Measurements from ENCODE around the gene APOBR. TPM values are rescaled to one million over a fixed set of nuclear protein-coding genes. Genes with fewer than 3 reads are reported as not detected.
A peak's percentile ranks its signal among the peaks of the same experiment; 100 is the strongest.

Gene APOBR
- total RNA-seq, 2 experiments from 2014 or later, result 23.9 to 26.1 TPM

GRCh38 chr16:28503470-28504259 is 9.2 kb downstream of the APOBR start:
- POLR2A ChIA-PET, result interaction anchor here (0.7 to 1.6 kb wide), 2 partner anchors 10 to 12 kb away, joined by 6 to 7 read pairs; partner anchors contain the start of genes APOBR and CLN3
- Mint-ChIP-seq H3K4me3 (no peak overlapping the region), H3K4me1 (peaks cover 18% of the 10 kb centered on the region)

GRCh38 chr16:28504707-28505404 is 10.4 kb downstream of the APOBR start:
- DNase-seq, result no peak
- no peaks in the 10 kb centered on the region for H3K9me3 Mint-ChIP-seq
- POLR2A ChIA-PET, result no interaction called here
- H3K4me1 Mint-ChIP-seq, result peaks cover 16% of the 10 kb centered on the region
- H3K4me3 Mint-ChIP-seq, result no peak overlapping the region
- no peaks in the 10 kb centered on the region for H3K36me3 Mint-ChIP-seq
- ATAC-seq (ENCODE audit: low read depth), result no peak
- H3K27me3 Mint-ChIP-seq, result no peaks in the 10 kb centered on the region
- no peak overlapping the region for H3K27ac Mint-ChIP-seq

More at GRCh38 chr16:28503470-28504259, 9.2 kb downstream of the APOBR start:
- Mint-ChIP-seq H3K36me3 (peaks cover 4% of the 10 kb centered on the region), H3K9me3 (no peaks in the 10 kb centered on the region), H3K27me3 (no peaks in the 10 kb centered on the region), H3K27ac (no peak overlapping the region)
- ATAC-seq (ENCODE audit: low read depth) (no peak), DNase-seq (no peak)

- H3K9me3 Mint-ChIP-seq, result no peaks in the 10 kb centered on the region
- DNase-seq, result no peak
- POLR2A ChIA-PET, result no interaction called here
- H3K4me1 Mint-ChIP-seq, result peaks cover 15% of the 10 kb centered on the region
- ATAC-seq (ENCODE audit: low read depth), result no peak
- H3K4me3 Mint-ChIP-seq, result no peak overlapping the region
- H3K36me3 Mint-ChIP-seq, result no peaks in the 10 kb centered on the region
- no peaks in the 10 kb centered on the region for H3K27me3 Mint-ChIP-seq
- no peak overlapping the region for H3K27ac Mint-ChIP-seq
Observed at GRCh38 chr16:28505489-28506137, 11.2 kb downstream of the APOBR start.

- DNase-seq, result no peak
- ATAC-seq (ENCODE audit: low read depth), result no peak
- Mint-ChIP-seq H3K36me3 (no peaks in the 10 kb centered on the region), H3K9me3 (no peaks in the 10 kb centered on the region), H3K27ac (no peak overlapping the region), H3K27me3 (no peaks in the 10 kb centered on the region), H3K4me3 (no peak overlapping the region), H3K4me1 (peaks cover 18% of the 10 kb centered on the region)
- POLR2A ChIA-PET, result no interaction called here
Observed at GRCh38 chr16:28511031-28511430, 16.6 kb downstream of the APOBR start.

- Mint-ChIP-seq H3K9me3 (no peaks in the 10 kb centered on the region), H3K4me3 (no peak overlapping the region), H3K27ac (no peak overlapping the region), H3K27me3 (no peaks in the 10 kb centered on the region), H3K4me1 (peaks cover 18% of the 10 kb centered on the region), H3K36me3 (no peaks in the 10 kb centered on the region)
- DNase-seq (no peak), ATAC-seq (ENCODE audit: low read depth) (no peak)
- POLR2A ChIA-PET, result no interaction called here
Observed at GRCh38 chr16:28511801-28512789, 17.7 kb downstream of the APOBR start.

DNA sequence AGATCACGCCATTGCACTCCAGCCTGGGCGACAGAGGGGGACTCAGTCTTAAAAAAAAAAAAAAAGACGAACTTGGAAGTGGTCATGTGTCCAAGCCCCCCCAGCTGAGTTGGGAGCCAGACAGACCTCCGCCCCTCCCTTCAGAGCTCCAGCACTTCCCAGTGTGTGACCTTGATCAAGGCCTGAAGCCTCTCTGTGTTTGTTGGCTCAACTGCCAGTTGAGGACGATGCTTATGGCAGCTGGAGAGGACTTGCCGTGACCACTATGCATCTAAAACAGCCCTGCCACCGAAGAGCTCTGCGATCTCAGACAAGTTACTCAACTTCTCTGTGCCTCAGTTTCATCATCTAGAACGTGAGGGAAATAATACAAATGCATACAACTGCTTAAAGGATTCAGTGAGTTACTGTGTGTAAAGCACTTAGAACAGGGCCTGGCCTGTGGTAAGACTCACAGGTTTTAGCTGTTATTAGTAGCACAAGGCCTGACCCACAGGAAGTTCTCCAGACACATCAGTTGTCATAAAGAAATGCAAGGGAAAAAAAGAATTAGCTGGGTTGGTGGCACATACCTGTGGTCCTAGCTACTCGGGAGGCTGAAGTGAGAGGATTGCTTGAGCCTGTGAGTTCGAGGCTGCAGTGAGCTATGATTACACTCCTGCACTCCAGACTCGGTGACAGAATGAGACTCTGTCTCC is 19.2 kb downstream of the APOBR start:
- no peak overlapping the region for H3K27ac Mint-ChIP-seq
- no peak for DNase-seq
- no peaks in the 10 kb centered on the region for H3K36me3 Mint-ChIP-seq
- no peak overlapping the region for H3K4me3 Mint-ChIP-seq
- POLR2A ChIA-PET, result no interaction called here
- H3K9me3 Mint-ChIP-seq, result no peaks in the 10 kb centered on the region
- peaks cover 8% of the 10 kb centered on the region for H3K4me1 Mint-ChIP-seq
- no peak for ATAC-seq (ENCODE audit: low read depth)
- H3K27me3 Mint-ChIP-seq, result no peaks in the 10 kb centered on the region

GRCh38 chr16:28514246-28514645 is 19.8 kb downstream of the APOBR start:
- H3K4me1 Mint-ChIP-seq, result peaks cover 8% of the 10 kb centered on the region
- POLR2A ChIA-PET, result no interaction called here
- no peaks in the 10 kb centered on the region for H3K27me3 Mint-ChIP-seq
- no peak for ATAC-seq (ENCODE audit: low read depth)
- no peaks in the 10 kb centered on the region for H3K9me3 Mint-ChIP-seq
- no peak overlapping the region for H3K27ac Mint-ChIP-seq
- no peaks in the 10 kb centered on the region for H3K36me3 Mint-ChIP-seq
- DNase-seq, result no peak
- H3K4me3 Mint-ChIP-seq, result no peak overlapping the region

GRCh38 chr16:28520672-28521071 is 26.2 kb downstream of the APOBR start:
- H3K4me1 Mint-ChIP-seq, result peaks cover 5% of the 10 kb centered on the region
- POLR2A ChIA-PET, result no interaction called here
- H3K27me3 Mint-ChIP-seq, result no peaks in the 10 kb centered on the region
- ATAC-seq (ENCODE audit: low read depth) (no peak), DNase-seq (no peak)
- H3K36me3 Mint-ChIP-seq, result no peaks in the 10 kb centered on the region
- no peak overlapping the region for H3K27ac Mint-ChIP-seq
- H3K9me3 Mint-ChIP-seq, result no peaks in the 10 kb centered on the region
- no peak overlapping the region for H3K4me3 Mint-ChIP-seq

GRCh38 chr16:28521436-28521835 is 27.0 kb downstream of the APOBR start:
- no peak for DNase-seq
- H3K4me1 Mint-ChIP-seq, result peaks cover 5% of the 10 kb centered on the region
- ATAC-seq (ENCODE audit: low read depth), result no peak
- no peaks in the 10 kb centered on the region for H3K9me3 Mint-ChIP-seq
- no peaks in the 10 kb centered on the region for H3K36me3 Mint-ChIP-seq
- POLR2A ChIA-PET, result no interaction called here
- H3K27me3 Mint-ChIP-seq, result peaks cover 5% of the 10 kb centered on the region
- H3K4me3 Mint-ChIP-seq, result no peak overlapping the region
- H3K27ac Mint-ChIP-seq, result no peak overlapping the region

GRCh38 chr16:28522792-28523191 is 28.3 kb downstream of the APOBR start:
- ATAC-seq (ENCODE audit: low read depth) (no peak), DNase-seq (no peak)
- H3K9me3 Mint-ChIP-seq, result no peaks in the 10 kb centered on the region
- H3K4me3 Mint-ChIP-seq, result no peak overlapping the region
- POLR2A ChIA-PET, result no interaction called here
- no peaks in the 10 kb centered on the region for H3K36me3 Mint-ChIP-seq
- H3K27me3 Mint-ChIP-seq, result peaks cover 7% of the 10 kb centered on the region
- H3K27ac Mint-ChIP-seq, result no peak overlapping the region
- peaks cover 5% of the 10 kb centered on the region for H3K4me1 Mint-ChIP-seq

- Mint-ChIP-seq H3K27ac (no peak overlapping the region), H3K9me3 (no peaks in the 10 kb centered on the region), H3K27me3 (peaks cover 10% of the 10 kb centered on the region), H3K36me3 (no peaks in the 10 kb centered on the region), H3K4me3 (no peak overlapping the region), H3K4me1 (peaks cover 5% of the 10 kb centered on the region)
- ATAC-seq (ENCODE audit: low read depth) (peak; percentile 42), DNase-seq (no peak)
- POLR2A ChIA-PET, result interaction anchor here (0.6 kb wide), 1 partner anchor 30 kb away, joined by 3 read pairs; the partner anchor contains the start of gene APOBR
Observed at GRCh38 chr16:28524681-28525171, 30.3 kb downstream of the APOBR start.

All from activated naive CD8-positive, alpha-beta T cell treated with anti-CD3 and anti-CD28 coated beads, Interleukin-2, amount 10 ng/mL, durations not matched to agents 7 days and 5 days (primary cell).